Type B pancreatic cell (in vitro differentiated cells): ENCODE data around the gene PRMT7. TPM values are rescaled to one million over a fixed set of nuclear protein-coding genes. Genes with fewer than 3 reads are reported as not detected.

Source experiments
- DNase-seq: peaks from one replicate; pipeline ENCODE4 v3.0.0; 2021; ENCODE audit warnings: mixed read lengths; ENCODE audit not compliant: unreplicated experiment; ENCODE audit errors: extremely low spot score
- H3K27ac Mint-ChIP-seq: 2 replicates; pipeline ENCODE4 v1.8.0; 2021; ENCODE audit warnings: mild to moderate bottlenecking, mixed read lengths
- H3K27me3 Mint-ChIP-seq: 2 replicates; pipeline ENCODE4 v1.8.0; 2021; ENCODE audit warnings: mixed read lengths
- H3K36me3 Mint-ChIP-seq: 2 replicates; pipeline ENCODE4 v1.8.0; 2021; ENCODE audit warnings: mixed read lengths
- H3K4me1 Mint-ChIP-seq: one replicate; pipeline ENCODE4 v1.8.0; 2021; ENCODE audit warnings: mixed read lengths; ENCODE audit not compliant: unreplicated experiment
- H3K4me3 Mint-ChIP-seq: 2 replicates; pipeline ENCODE4 v1.8.0; 2021; ENCODE audit warnings: mild to moderate bottlenecking, mixed read lengths
- H3K9me3 Mint-ChIP-seq: 2 replicates; pipeline ENCODE4 v1.8.0; 2021; ENCODE audit warnings: mixed read lengths
- total RNA-seq: library from RNA; stranded (reverse); gene quantifications from 2 replicates; pipeline ENCODE4 v1.2.1, GENCODE V29; 2021; ENCODE audit warnings: low replicate concordance
- TF ChIP-seq, protein P1 (sequence below): fragments of 200-600 bp; sonication (generic); conservative IDR thresholded peaks from 2 replicates; pipeline ENCODE4 v1.5.0; 2021; ENCODE audit warnings: antibody characterized with exemption, mild to moderate bottlenecking

PRMT7 gene
- total RNA-seq, 1 donor from 2014 or later = 66.9 TPM

DNA sequence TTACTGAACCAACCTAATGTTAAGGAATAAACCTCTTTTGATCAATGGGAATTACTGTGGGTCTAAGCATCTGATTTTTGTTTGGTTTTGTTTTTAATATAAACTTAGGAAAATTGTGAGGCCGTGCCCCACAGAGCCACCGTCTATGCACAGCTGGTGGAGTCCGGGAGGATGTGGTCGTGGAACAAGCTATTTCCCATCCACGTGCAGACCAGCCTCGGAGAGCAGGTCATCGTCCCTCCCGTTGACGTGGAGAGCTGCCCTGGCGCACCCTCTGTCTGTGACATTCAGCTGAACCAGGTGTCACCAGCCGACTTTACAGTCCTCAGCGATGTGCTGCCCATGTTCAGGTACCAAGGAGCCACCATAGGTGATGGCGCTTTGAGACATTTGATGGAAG is 28.4 kb downstream of the PRMT7 start:
- Mint-ChIP-seq H3K27me3 (no peaks in the 10 kb centered on the region), H3K9me3 (no peaks in the 10 kb centered on the region), H3K27ac (no peak overlapping the region), H3K36me3 (peaks cover 26% of the 10 kb centered on the region), H3K4me1 (no peaks in the 10 kb centered on the region), H3K4me3 (no peak overlapping the region)
- TF ChIP-seq, protein P1, sequence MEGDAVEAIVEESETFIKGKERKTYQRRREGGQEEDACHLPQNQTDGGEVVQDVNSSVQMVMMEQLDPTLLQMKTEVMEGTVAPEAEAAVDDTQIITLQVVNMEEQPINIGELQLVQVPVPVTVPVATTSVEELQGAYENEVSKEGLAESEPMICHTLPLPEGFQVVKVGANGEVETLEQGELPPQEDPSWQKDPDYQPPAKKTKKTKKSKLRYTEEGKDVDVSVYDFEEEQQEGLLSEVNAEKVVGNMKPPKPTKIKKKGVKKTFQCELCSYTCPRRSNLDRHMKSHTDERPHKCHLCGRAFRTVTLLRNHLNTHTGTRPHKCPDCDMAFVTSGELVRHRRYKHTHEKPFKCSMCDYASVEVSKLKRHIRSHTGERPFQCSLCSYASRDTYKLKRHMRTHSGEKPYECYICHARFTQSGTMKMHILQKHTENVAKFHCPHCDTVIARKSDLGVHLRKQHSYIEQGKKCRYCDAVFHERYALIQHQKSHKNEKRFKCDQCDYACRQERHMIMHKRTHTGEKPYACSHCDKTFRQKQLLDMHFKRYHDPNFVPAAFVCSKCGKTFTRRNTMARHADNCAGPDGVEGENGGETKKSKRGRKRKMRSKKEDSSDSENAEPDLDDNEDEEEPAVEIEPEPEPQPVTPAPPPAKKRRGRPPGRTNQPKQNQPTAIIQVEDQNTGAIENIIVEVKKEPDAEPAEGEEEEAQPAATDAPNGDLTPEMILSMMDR = no peak
- no peak for DNase-seq

DNA sequence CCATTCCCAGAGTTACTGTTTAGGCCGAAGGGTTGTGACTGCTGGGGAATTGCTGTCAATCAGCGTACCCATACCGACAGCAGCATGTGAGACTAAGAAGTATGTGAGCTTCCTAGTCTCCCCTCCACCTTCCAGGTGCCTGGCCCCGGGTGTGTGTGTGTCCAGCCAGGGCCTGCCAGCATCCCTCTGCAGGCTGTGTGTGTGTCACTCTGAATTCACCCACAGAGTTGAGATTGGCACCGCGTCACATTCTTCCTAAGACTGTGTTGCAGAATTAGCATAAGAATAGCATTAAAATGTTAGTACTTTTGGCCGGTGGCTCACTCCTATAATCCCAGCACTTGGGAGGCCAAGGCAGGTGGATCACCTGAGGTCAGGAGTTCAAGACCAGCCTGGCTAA is 31.8 kb downstream of the PRMT7 start:
- Mint-ChIP-seq H3K27ac (no peak overlapping the region), H3K9me3 (no peaks in the 10 kb centered on the region), H3K36me3 (peaks cover 25% of the 10 kb centered on the region), H3K27me3 (no peaks in the 10 kb centered on the region), H3K4me1 (no peaks in the 10 kb centered on the region), H3K4me3 (no peak overlapping the region)
- DNase-seq = no peak
- TF ChIP-seq, protein P1 = no peak

DNA sequence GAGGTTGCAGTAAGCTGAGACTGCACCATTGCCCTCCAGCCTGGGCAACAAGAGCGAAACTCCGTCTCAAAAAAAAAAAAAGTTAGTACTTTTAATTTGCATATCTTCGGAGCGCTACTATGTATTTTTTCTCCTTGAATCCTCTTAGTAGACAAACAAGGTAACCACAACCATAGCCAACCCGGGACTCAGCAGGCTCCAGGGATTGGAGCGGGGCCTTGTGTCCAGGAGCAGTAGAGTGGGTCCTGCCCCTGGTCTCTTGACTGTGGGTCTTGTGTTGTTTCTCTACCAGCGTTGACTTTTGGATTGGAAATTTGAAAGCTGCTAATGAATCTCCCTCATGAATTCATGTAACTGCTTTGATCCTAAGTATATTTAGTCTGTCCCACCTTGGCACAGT is 32.3 kb downstream of the PRMT7 start:
- peaks cover 26% of the 10 kb centered on the region for H3K36me3 Mint-ChIP-seq
- no peaks in the 10 kb centered on the region for H3K27me3 Mint-ChIP-seq
- H3K9me3 Mint-ChIP-seq = no peaks in the 10 kb centered on the region
- no peak overlapping the region for H3K27ac Mint-ChIP-seq
- H3K4me3 Mint-ChIP-seq = no peak overlapping the region
- TF ChIP-seq, protein P1 = no peak
- no peaks in the 10 kb centered on the region for H3K4me1 Mint-ChIP-seq
- no peak for DNase-seq

DNA sequence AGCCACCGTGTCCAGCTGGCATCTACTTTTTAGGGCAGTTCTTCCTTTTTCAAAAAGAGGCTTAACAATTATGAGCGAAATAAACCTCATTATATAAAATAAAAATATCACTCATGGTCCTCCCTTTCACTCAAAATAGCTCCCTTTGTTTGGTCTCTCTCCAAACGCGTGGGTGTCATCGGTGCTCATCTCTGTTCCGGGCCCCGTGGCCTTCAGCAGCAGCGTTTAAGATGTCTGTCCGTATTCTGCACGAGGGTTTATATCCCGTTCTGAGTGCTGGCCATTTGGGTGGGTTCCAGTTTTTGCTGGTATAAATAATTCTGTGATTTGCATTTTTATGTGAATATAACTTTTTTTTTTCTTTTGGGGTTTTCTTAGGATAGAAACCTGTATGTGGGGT is 33.4 kb downstream of the PRMT7 start:
- no peaks in the 10 kb centered on the region for H3K9me3 Mint-ChIP-seq
- no peaks in the 10 kb centered on the region for H3K4me1 Mint-ChIP-seq
- H3K36me3 Mint-ChIP-seq = peaks cover 30% of the 10 kb centered on the region
- no peak overlapping the region for H3K27ac Mint-ChIP-seq
- no peak for DNase-seq
- TF ChIP-seq, protein P1 = no peak
- H3K4me3 Mint-ChIP-seq = no peak overlapping the region
- H3K27me3 Mint-ChIP-seq = no peaks in the 10 kb centered on the region

DNA sequence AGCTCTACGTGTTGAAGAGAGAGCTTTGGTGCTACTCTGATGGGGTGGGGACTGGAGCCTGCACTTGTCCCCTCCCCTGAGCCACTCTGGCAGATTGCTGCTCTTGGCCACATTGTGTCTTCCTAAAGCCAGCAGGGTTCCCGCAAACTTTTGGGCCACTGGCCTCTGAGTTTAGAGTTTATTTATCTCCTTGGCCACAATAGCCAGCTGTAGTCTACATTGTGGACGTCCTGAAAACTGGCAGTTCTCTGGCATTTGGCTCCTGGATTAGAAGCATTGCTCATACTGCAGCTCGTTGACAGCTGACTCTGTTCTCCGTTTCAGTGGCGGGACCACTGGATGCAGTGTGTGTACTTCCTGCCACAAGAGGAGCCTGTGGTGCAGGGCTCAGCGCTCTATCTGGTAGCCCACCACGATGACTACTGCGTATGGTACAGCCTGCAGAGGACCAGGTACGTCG is 34.6 kb downstream of the PRMT7 start:
- Mint-ChIP-seq H3K27ac (no peak overlapping the region), H3K4me3 (no peak overlapping the region)
- no peak for DNase-seq

More for the DNA sequence above, 34.6 kb downstream of the PRMT7 start:
- no peaks in the 10 kb centered on the region for H3K4me1 Mint-ChIP-seq
- TF ChIP-seq, protein P1 = no peak
- H3K36me3 Mint-ChIP-seq = peaks cover 30% of the 10 kb centered on the region
- H3K27me3 Mint-ChIP-seq = no peaks in the 10 kb centered on the region
- H3K9me3 Mint-ChIP-seq = no peaks in the 10 kb centered on the region
